ENCODE results near the gene SMIM9.

DNA sequence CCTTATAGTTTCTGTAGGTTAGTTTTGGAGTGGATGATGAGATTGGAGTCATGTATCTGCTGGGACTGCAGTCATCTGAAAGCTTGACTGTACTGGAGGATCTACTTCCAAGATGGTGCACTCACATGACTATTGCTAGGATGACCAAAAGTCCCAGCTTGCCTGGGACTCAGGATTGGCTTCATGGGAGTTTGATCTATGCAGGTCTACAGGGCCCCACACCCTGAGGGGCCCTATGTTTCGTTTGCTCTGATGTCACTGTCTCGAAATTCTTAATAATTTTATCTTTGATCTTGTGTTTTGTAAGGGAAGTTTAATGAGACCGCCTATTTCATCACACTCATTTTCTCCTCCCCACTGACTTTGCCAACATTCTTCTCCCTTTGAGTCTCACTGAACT, at the start of gene SMIM9:
- TF ChIP-seq, protein P1, sequence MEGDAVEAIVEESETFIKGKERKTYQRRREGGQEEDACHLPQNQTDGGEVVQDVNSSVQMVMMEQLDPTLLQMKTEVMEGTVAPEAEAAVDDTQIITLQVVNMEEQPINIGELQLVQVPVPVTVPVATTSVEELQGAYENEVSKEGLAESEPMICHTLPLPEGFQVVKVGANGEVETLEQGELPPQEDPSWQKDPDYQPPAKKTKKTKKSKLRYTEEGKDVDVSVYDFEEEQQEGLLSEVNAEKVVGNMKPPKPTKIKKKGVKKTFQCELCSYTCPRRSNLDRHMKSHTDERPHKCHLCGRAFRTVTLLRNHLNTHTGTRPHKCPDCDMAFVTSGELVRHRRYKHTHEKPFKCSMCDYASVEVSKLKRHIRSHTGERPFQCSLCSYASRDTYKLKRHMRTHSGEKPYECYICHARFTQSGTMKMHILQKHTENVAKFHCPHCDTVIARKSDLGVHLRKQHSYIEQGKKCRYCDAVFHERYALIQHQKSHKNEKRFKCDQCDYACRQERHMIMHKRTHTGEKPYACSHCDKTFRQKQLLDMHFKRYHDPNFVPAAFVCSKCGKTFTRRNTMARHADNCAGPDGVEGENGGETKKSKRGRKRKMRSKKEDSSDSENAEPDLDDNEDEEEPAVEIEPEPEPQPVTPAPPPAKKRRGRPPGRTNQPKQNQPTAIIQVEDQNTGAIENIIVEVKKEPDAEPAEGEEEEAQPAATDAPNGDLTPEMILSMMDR (IDR thresholded peaks at IDR 0.05) = no peak
- no peak for TF ChIP-seq EZH2 (IDR thresholded peaks at IDR 0.05)
- no peak for TF ChIP-seq EZH2phosphoT487 (IDR thresholded peaks at IDR 0.05)
